ENCODE data around the gene CAMK1G. TPM values are rescaled to one million over a fixed set of nuclear protein-coding genes. Genes with fewer than 3 reads are reported as not detected.

CAMK1G gene
- total and polyA plus RNA-seq, 2 donors (not counting 1 experiment from before 2014, with no cell fraction given) = not detected

DNA sequence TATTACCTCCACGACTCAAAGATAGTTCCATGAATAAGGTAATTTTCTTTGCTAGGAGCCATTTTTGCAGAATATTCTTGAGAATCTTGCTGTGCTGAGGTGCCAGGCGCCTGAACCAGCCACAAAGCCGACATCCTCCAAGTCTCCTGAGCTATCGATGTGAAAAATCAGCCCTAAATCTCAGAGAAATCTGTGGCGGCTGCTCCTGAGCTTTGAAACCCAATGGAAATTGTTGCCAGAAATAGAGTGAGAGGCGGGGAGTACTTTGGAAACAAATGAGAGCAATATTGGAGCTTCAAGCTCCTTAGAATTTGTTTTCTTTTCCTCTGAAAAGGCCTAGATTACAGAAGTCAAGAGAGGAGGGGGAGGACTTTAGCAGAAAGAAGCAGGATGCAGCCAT, 6.3 kb downstream of the CAMK1G start:
- no peak overlapping the region for H3K4me3 ChIP-seq (ENCODE audit: control extremely low read depth in 1 of 5, extremely low read depth in 1 of 5, insufficient read depth in 1 of 5, low read depth in 2 of 5, low read length in 4 of 5)
- H3K4me3 Mint-ChIP-seq = no peak overlapping the region
- no peak overlapping the region for H2AFZ ChIP-seq (ENCODE audit: insufficient read depth, low read depth, low read length, poor library complexity, severe bottlenecking)
- intact Hi-C loops (cut with micrococcal nuclease) = no loop called here
- no peak overlapping the region for H3K9ac ChIP-seq (ENCODE audit: low read length)
- no peak overlapping the region for H3K27ac ChIP-seq (ENCODE audit: low read length in 2 of 2)
- ChIA-PET CTCF (no interaction called here), POLR2A (no interaction called here)
- no peaks in the 10 kb centered on the region for H3K36me3 ChIP-seq (replicated peaks in 1 of 2; ENCODE audit: control extremely low read depth in 1 of 2, control insufficient read depth in 1 of 2, extremely low read depth in 1 of 2, insufficient read depth in 2 of 2, low read length in 1 of 2)
- H3K4me1 Mint-ChIP-seq = no peaks in the 10 kb centered on the region
- peaks cover 43% of the 10 kb centered on the region for H3K27me3 Mint-ChIP-seq
- ATAC-seq (ENCODE audit: low read depth) = no peak
- no peaks in the 10 kb centered on the region for H3K9me3 Mint-ChIP-seq (ENCODE audit: insufficient read depth)
- DNase-seq = no peak
- WGBS (ENCODE audit: insufficient coverage) = 87% methylated on average over 3 of the region's 6 CpGs
- H3K9me3 ChIP-seq (ENCODE audit: control extremely low read depth in 1 of 3, control insufficient read depth in 2 of 3, insufficient read depth in 1 of 3, low read length in 2 of 3) = no peaks in the 10 kb centered on the region
- peaks cover 0 to 18% (median 14%) of the 10 kb centered on the region in 4 experiments for H3K27me3 ChIP-seq (replicated peaks in 1 of 4; ENCODE audit: control extremely low read depth in 1 of 4, control insufficient read depth in 3 of 4, insufficient read depth in 4 of 4, low read length in 3 of 4)
- no peaks in the 10 kb centered on the region for H4K20me1 ChIP-seq (ENCODE audit: control insufficient read depth, insufficient read depth, low read length, poor library complexity, severe bottlenecking)
- no peaks in the 10 kb centered on the region for H3K4me1 ChIP-seq (ENCODE audit: control insufficient read depth in 2 of 2, insufficient read depth in 2 of 2, low read length in 2 of 2)
- TF ChIP-seq, protein P1, sequence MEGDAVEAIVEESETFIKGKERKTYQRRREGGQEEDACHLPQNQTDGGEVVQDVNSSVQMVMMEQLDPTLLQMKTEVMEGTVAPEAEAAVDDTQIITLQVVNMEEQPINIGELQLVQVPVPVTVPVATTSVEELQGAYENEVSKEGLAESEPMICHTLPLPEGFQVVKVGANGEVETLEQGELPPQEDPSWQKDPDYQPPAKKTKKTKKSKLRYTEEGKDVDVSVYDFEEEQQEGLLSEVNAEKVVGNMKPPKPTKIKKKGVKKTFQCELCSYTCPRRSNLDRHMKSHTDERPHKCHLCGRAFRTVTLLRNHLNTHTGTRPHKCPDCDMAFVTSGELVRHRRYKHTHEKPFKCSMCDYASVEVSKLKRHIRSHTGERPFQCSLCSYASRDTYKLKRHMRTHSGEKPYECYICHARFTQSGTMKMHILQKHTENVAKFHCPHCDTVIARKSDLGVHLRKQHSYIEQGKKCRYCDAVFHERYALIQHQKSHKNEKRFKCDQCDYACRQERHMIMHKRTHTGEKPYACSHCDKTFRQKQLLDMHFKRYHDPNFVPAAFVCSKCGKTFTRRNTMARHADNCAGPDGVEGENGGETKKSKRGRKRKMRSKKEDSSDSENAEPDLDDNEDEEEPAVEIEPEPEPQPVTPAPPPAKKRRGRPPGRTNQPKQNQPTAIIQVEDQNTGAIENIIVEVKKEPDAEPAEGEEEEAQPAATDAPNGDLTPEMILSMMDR (IDR thresholded peaks at IDR 0.05) = no peak
- no peak for TF ChIP-seq EZH2 (IDR thresholded peaks at IDR 0.05; ENCODE audit: borderline replicate concordance, insufficient read depth, low read depth, low read length, poor library complexity, severe bottlenecking)
- no peaks in the 10 kb centered on the region for H3K79me2 ChIP-seq (ENCODE audit: control insufficient read depth, insufficient read depth, low read length)
- H3K27ac Mint-ChIP-seq = no peak overlapping the region
- no peak overlapping the region for H3K4me2 ChIP-seq (replicated peaks; ENCODE audit: low read depth, low read length, poor library complexity, severe bottlenecking)

DNA sequence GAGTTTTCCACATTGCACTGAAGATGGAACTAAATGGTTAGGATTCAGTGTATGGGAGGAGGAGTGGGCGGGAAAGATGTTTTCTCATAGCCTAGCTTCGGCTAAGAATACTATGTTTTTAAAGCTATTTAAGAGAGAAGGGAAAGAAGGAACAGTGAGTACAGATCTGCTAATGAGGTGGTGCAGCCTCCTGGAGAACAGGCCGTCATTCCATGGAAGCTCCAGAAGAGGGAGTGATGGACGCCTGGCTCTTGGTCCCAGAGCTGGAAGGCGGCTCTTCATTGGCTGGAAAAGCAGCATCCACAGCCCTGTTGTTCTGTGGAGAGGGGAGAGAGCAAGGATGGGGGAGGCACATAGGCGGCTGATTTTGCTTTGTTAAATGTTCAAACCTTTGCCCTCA, 6.9 kb downstream of the CAMK1G start:
- intact Hi-C loops (cut with micrococcal nuclease) = no loop called here
- Mint-ChIP-seq H3K4me3 (no peak overlapping the region), H3K4me1 (no peaks in the 10 kb centered on the region), H3K27me3 (peaks cover 49% of the 10 kb centered on the region), H3K27ac (no peak overlapping the region), H3K9me3 (ENCODE audit: insufficient read depth) (no peaks in the 10 kb centered on the region)
- TF ChIP-seq, protein P1 (IDR thresholded peaks at IDR 0.05) = no peak
- TF ChIP-seq EZH2 (IDR thresholded peaks at IDR 0.05; ENCODE audit: borderline replicate concordance, insufficient read depth, low read depth, low read length, poor library complexity, severe bottlenecking) = no peak
- ChIA-PET POLR2A (no interaction called here), CTCF (interaction anchor here (1.7 kb wide), 1 partner anchor 21 kb away, joined by 7 read pairs; no protein-coding TSS in a partner anchor)
- H3K4me1 ChIP-seq (ENCODE audit: control insufficient read depth in 2 of 2, insufficient read depth in 2 of 2, low read length in 2 of 2) = no peaks in the 10 kb centered on the region
- DNase-seq = no peak
- H3K36me3 ChIP-seq (replicated peaks in 1 of 2; ENCODE audit: control extremely low read depth in 1 of 2, control insufficient read depth in 1 of 2, extremely low read depth in 1 of 2, insufficient read depth in 2 of 2, low read length in 1 of 2) = no peaks in the 10 kb centered on the region
- no peaks in the 10 kb centered on the region for H3K9me3 ChIP-seq (ENCODE audit: control extremely low read depth in 1 of 3, control insufficient read depth in 2 of 3, insufficient read depth in 1 of 3, low read length in 2 of 3)
- no peak for ATAC-seq (ENCODE audit: low read depth)
- H3K27ac ChIP-seq (ENCODE audit: low read length in 2 of 2) = no peak overlapping the region
- no peak overlapping the region for H3K4me2 ChIP-seq (replicated peaks; ENCODE audit: low read depth, low read length, poor library complexity, severe bottlenecking)
- H3K27me3 ChIP-seq (replicated peaks in 1 of 4; ENCODE audit: control extremely low read depth in 1 of 4, control insufficient read depth in 3 of 4, insufficient read depth in 4 of 4, low read length in 3 of 4) = peaks cover 0 to 13% (median 10%) of the 10 kb centered on the region in 4 experiments
- no peak overlapping the region for H2AFZ ChIP-seq (ENCODE audit: insufficient read depth, low read depth, low read length, poor library complexity, severe bottlenecking)
- 84% methylated on average over 3 of the region's 6 CpGs for WGBS (ENCODE audit: insufficient coverage)
- no peaks in the 10 kb centered on the region for H3K79me2 ChIP-seq (ENCODE audit: control insufficient read depth, insufficient read depth, low read length)
- no peaks in the 10 kb centered on the region for H4K20me1 ChIP-seq (ENCODE audit: control insufficient read depth, insufficient read depth, low read length, poor library complexity, severe bottlenecking)
- H3K4me3 ChIP-seq (ENCODE audit: control extremely low read depth in 1 of 5, extremely low read depth in 1 of 5, insufficient read depth in 1 of 5, low read depth in 2 of 5, low read length in 4 of 5) = no peak overlapping the region
- H3K9ac ChIP-seq (ENCODE audit: low read length) = no peak overlapping the region
